ENCODE results near the gene KCNMB2. TPM values are rescaled to one million over a fixed set of nuclear protein-coding genes. Genes with fewer than 3 reads are reported as not detected.

KCNMB2 gene
- total RNA-seq, 2 experiments from 2014 or later, result not detected

- no peaks in the 10 kb centered on the region for H3K27me3 Mint-ChIP-seq
- H3K9me3 Mint-ChIP-seq, result peaks cover 9% of the 10 kb centered on the region
- H3K27ac Mint-ChIP-seq, result no peak overlapping the region
- no peak for DNase-seq
- no peaks in the 10 kb centered on the region for H3K36me3 Mint-ChIP-seq
- no peak overlapping the region for H3K4me3 Mint-ChIP-seq
- H3K4me1 Mint-ChIP-seq, result no peaks in the 10 kb centered on the region
Observed at GRCh38 chr3:178583963-178584575, 47.8 kb downstream of the KCNMB2 start.

GRCh38 chr3:178584722-178585380 is 48.6 kb downstream of the KCNMB2 start:
- no peak for DNase-seq
- H3K27me3 Mint-ChIP-seq, result no peaks in the 10 kb centered on the region
- H3K4me1 Mint-ChIP-seq, result no peaks in the 10 kb centered on the region
- H3K27ac Mint-ChIP-seq, result no peak overlapping the region
- no peaks in the 10 kb centered on the region for H3K36me3 Mint-ChIP-seq
- H3K4me3 Mint-ChIP-seq, result no peak overlapping the region
- H3K9me3 Mint-ChIP-seq, result peaks cover 4% of the 10 kb centered on the region

GRCh38 chr3:178585454-178585853 is 49.2 kb downstream of the KCNMB2 start:
- DNase-seq, result no peak
- Mint-ChIP-seq H3K27me3 (no peaks in the 10 kb centered on the region), H3K36me3 (no peaks in the 10 kb centered on the region), H3K4me1 (no peaks in the 10 kb centered on the region), H3K27ac (no peak overlapping the region), H3K9me3 (peaks cover 4% of the 10 kb centered on the region), H3K4me3 (no peak overlapping the region)

DNA sequence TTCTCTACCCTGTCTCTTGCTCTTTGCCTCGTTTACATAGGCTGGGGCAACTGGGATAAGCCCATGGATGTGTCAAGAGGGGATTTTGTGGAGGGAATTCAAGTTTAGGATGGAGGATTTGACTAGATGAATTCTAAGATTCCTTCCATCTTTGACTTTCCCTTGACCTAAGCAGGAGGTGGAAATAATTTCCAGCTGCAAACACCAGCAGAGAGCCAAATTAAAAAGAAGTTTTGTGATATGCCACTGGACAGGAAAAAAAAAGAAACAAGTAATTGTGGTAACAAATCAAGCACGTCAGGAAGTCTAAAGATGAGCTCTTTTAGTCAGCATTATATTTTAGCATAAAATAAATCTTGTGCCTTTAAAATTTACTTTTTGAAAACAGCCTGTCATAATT is 49.8 kb downstream of the KCNMB2 start:
- DNase-seq, result no peak
- Mint-ChIP-seq H3K27me3 (no peaks in the 10 kb centered on the region), H3K9me3 (no peaks in the 10 kb centered on the region), H3K27ac (no peak overlapping the region), H3K4me1 (no peaks in the 10 kb centered on the region), H3K36me3 (no peaks in the 10 kb centered on the region), H3K4me3 (no peak overlapping the region)

- Mint-ChIP-seq H3K36me3 (no peaks in the 10 kb centered on the region), H3K4me1 (no peaks in the 10 kb centered on the region), H3K27me3 (peaks cover 2% of the 10 kb centered on the region), H3K4me3 (no peak overlapping the region), H3K9me3 (no peaks in the 10 kb centered on the region), H3K27ac (no peak overlapping the region)
- DNase-seq, result no peak
Observed at GRCh38 chr3:178588628-178589027, 52.4 kb downstream of the KCNMB2 start.

DNA sequence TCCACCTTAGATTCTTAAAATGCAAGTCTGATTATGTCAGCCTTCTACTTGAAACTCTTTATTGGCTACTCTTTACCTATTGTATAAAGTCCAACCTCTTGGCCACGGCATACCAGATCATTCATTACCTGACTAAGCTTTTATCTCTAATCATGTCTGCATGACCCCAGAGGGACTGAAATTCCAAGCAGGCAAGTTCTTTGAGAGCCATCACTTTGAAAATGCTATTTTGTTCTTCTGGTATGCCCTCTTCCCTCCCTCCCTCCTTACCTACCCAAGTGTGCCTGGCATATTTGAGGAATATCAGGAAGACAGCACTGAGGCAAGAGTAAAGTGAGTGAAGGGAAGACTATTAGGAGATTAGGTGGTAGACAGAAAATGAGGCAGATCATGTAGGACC is 57.5 kb downstream of the KCNMB2 start:
- H3K27ac Mint-ChIP-seq, result no peak overlapping the region
- no peak for DNase-seq
- H3K4me1 Mint-ChIP-seq, result no peaks in the 10 kb centered on the region
- no peaks in the 10 kb centered on the region for H3K9me3 Mint-ChIP-seq
- no peaks in the 10 kb centered on the region for H3K36me3 Mint-ChIP-seq
- no peak overlapping the region for H3K4me3 Mint-ChIP-seq
- H3K27me3 Mint-ChIP-seq, result peaks cover 7% of the 10 kb centered on the region

- no peak for DNase-seq
- no peaks in the 10 kb centered on the region for H3K36me3 Mint-ChIP-seq
- no peaks in the 10 kb centered on the region for H3K4me1 Mint-ChIP-seq
Observed at GRCh38 chr3:178597371-178597770, 61.1 kb downstream of the KCNMB2 start.

DNA sequence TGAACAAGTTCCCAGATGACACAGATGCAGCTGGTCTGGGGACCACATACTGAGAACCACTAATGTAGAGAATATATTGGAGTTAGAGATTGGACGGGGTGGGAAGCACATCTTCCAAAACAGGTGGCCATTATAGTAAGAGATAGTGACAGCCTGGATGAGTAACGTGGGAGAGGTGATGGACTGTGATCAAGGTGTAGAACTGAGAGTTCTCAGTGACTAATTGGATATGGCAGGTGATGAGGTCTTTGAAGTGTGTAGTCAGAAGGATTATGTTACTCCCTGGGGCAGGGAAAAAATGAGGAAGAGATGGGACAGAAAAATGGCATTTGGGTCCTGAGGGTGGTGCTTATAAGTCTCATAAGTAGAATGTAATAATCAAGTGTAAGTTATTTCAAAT is 66.6 kb downstream of the KCNMB2 start:
- no peaks in the 10 kb centered on the region for H3K4me1 Mint-ChIP-seq
- peaks cover 8% of the 10 kb centered on the region for H3K27me3 Mint-ChIP-seq
- H3K36me3 Mint-ChIP-seq, result no peaks in the 10 kb centered on the region
- no peak for DNase-seq
- peaks cover 3% of the 10 kb centered on the region for H3K9me3 Mint-ChIP-seq
- no peak overlapping the region for H3K27ac Mint-ChIP-seq
- no peak overlapping the region for H3K4me3 Mint-ChIP-seq

More at GRCh38 chr3:178597371-178597770, 61.1 kb downstream of the KCNMB2 start:
- H3K4me3 Mint-ChIP-seq, result no peak overlapping the region
- H3K9me3 Mint-ChIP-seq, result peaks cover 3% of the 10 kb centered on the region
- H3K27me3 Mint-ChIP-seq, result peaks cover 11% of the 10 kb centered on the region
- no peak overlapping the region for H3K27ac Mint-ChIP-seq

GRCh38 chr3:178603735-178604134 is 67.5 kb downstream of the KCNMB2 start:
- Mint-ChIP-seq H3K4me1 (no peaks in the 10 kb centered on the region), H3K4me3 (no peak overlapping the region), H3K36me3 (no peaks in the 10 kb centered on the region), H3K27me3 (peaks cover 5% of the 10 kb centered on the region), H3K27ac (no peak overlapping the region), H3K9me3 (peaks cover 3% of the 10 kb centered on the region)
- DNase-seq, result no peak

- Mint-ChIP-seq H3K27me3 (no peaks in the 10 kb centered on the region), H3K4me1 (no peaks in the 10 kb centered on the region), H3K4me3 (no peak overlapping the region)
Observed at GRCh38 chr3:178618197-178618596, 82.0 kb downstream of the KCNMB2 start.

GRCh38 chr3:178618896-178619295 is 82.7 kb downstream of the KCNMB2 start:
- Mint-ChIP-seq H3K9me3 (no peaks in the 10 kb centered on the region), H3K36me3 (no peaks in the 10 kb centered on the region)
- DNase-seq, result no peak

More at GRCh38 chr3:178618197-178618596, 82.0 kb downstream of the KCNMB2 start:
- no peaks in the 10 kb centered on the region for H3K36me3 Mint-ChIP-seq
- no peak overlapping the region for H3K27ac Mint-ChIP-seq
- no peaks in the 10 kb centered on the region for H3K9me3 Mint-ChIP-seq
- no peak for DNase-seq

GRCh38 chr3:178623666-178624255 is 87.5 kb downstream of the KCNMB2 start:
- DNase-seq, result no peak
- Mint-ChIP-seq H3K9me3 (no peaks in the 10 kb centered on the region), H3K36me3 (no peaks in the 10 kb centered on the region), H3K27me3 (no peaks in the 10 kb centered on the region), H3K4me3 (no peak overlapping the region), H3K27ac (no peak overlapping the region), H3K4me1 (no peaks in the 10 kb centered on the region)

More at GRCh38 chr3:178618896-178619295, 82.7 kb downstream of the KCNMB2 start:
- no peaks in the 10 kb centered on the region for H3K4me1 Mint-ChIP-seq
- no peaks in the 10 kb centered on the region for H3K27me3 Mint-ChIP-seq
- H3K4me3 Mint-ChIP-seq, result no peak overlapping the region
- H3K27ac Mint-ChIP-seq, result no peak overlapping the region

DNA sequence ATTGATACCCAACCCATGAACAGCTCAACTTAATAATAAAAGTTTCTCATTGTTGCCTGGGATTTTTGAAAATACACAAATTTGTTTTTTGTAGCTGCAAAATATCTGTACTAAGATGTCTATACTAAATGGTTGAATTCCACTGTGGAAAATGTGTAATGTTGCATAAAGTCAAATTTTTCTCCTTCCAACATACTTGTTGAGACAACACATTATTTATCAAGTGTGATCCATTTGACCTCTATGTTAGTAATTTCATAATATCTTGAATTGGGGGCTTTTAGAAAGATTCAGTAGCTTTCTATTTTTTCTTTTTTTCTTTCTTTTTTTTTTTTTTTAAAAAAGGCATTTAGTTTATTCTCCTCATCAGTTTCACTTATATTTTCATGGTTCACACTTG is 88.0 kb downstream of the KCNMB2 start:
- Mint-ChIP-seq H3K4me3 (no peak overlapping the region), H3K27ac (no peak overlapping the region), H3K4me1 (no peaks in the 10 kb centered on the region), H3K9me3 (no peaks in the 10 kb centered on the region), H3K36me3 (no peaks in the 10 kb centered on the region), H3K27me3 (peaks cover 5% of the 10 kb centered on the region)
- DNase-seq, result no peak

GRCh38 chr3:178625053-178625600 is 88.9 kb downstream of the KCNMB2 start:
- no peaks in the 10 kb centered on the region for H3K36me3 Mint-ChIP-seq
- peaks cover 6% of the 10 kb centered on the region for H3K27me3 Mint-ChIP-seq
- H3K9me3 Mint-ChIP-seq, result no peaks in the 10 kb centered on the region
- no peak overlapping the region for H3K27ac Mint-ChIP-seq
- no peaks in the 10 kb centered on the region for H3K4me1 Mint-ChIP-seq
- no peak overlapping the region for H3K4me3 Mint-ChIP-seq
- DNase-seq, result no peak

GRCh38 chr3:178628037-178628436 is 91.8 kb downstream of the KCNMB2 start:
- peaks cover 10% of the 10 kb centered on the region for H3K27me3 Mint-ChIP-seq
- DNase-seq, result no peak
- no peaks in the 10 kb centered on the region for H3K4me1 Mint-ChIP-seq
- no peaks in the 10 kb centered on the region for H3K36me3 Mint-ChIP-seq
- H3K4me3 Mint-ChIP-seq, result no peak overlapping the region
- no peaks in the 10 kb centered on the region for H3K9me3 Mint-ChIP-seq
- no peak overlapping the region for H3K27ac Mint-ChIP-seq

Measured in activated naive CD8-positive, alpha-beta T cell treated with anti-CD3 and anti-CD28 coated beads for 36 hours (primary cell).